ENCODE results near the gene COL18A1.
"Not testable (repeated sequence)": the region's sequence is repeated elsewhere in the genome, so short reads cannot be mapped to it uniquely, and the experiment has no call there.

The COL18A1 gene

DNA sequence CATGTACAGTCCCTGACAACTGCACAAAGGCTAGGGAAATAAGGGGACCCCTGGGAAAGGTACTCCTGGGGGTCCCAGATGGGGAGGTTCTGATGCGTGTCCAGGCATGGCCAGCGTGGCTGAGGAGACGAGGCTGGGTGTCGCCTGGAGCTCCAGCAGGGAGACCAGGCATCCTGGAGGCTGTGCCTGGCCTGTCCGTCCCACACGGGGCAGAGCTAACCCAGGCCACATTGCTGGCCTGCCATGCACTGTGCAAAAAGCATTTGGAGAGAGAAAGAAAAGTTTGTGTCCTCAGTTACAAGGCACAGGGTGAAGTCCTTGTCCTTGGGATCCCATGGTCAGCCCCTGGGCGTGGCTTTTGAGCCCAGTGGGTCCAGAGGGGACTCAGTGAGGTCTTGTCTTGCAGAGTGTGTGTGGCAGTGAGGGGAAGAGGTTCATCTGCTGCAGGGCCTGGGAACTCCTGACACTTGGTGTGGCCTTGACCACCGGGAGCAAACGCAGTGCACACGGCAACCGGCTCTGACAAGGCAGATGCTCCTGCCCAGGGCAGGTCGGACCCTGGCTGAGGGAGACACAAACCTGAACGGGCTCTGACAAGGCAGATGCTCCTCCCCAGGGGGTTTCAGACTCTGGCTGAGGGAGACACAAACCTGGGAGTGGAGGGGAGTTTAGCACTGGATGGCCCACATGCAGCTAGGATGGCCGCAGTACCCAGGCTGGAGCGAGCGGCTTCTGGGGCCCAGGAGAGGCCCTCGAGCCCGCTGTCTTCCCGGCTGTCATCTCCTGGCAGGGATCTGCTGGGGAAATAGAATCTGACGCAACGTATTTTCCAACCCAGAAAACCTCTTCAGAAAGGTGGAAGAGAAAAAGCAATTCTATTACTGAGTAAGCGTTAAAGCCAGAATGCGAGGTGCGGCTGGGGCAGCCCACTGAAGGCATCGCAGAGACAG is 37.3 kb upstream of the COL18A1 start:
- no peak for FAIRE-seq

DNA sequence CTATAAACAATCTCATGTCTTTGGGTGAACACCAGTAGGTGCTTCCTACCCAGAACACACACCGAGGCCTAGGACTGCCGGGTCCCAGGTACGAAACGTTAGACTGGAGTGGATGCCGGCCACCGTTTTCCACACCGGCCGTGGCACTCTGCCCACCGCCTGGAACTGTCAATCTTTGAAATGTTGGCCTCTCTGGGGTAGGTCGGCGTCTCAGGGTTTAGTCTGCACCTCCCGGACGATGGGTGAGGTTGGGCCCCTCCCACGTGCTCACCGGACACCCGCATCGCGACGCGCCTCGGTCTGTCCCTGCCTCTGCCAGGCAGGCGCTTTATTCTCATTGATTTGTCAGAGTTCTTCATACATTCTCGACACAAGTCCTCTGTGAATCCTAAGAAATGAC is 35.9 kb upstream of the COL18A1 start:
- not testable (repeated sequence) for FAIRE-seq

DNA sequence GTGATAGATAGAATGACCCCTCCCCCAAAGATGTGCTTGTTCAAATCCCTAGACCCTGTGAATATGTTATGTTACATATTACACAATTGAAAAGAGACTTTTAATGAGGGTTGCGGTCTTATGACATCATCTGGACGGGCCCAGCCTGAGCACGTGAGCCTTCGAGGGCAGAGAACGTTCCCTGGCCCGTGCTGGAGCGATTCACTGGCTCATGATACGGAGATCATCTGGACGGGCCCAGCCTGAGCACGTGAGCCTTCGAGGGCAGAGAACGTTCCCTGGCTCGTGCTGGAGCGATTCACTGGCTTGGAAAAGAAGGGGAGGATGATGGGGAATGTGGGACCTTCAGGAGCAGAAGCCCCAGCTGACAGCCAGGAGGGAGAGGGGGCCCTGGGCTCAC is 34.4 kb upstream of the COL18A1 start:
- FAIRE-seq: no peak

DNA sequence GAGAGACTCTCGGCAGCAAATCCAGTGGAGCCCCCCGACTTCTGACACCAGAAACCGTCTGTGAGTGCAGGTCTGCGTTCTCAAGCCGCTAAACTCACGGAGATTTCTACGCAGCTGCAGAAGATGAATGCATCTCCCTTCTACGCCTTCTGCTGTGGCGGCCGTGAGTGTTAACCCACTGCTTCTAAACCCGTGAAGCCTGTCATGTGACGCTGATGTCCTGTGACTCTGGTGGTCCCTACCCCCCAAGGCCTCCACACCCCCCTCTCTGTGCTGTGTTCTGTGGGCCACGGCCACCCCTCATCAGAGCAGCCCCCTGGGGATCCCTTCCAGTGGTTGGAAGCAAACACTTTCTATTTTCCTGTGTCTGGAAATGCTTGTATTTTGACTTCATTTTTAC is 33.9 kb upstream of the COL18A1 start:
- FAIRE-seq: no peak

DNA sequence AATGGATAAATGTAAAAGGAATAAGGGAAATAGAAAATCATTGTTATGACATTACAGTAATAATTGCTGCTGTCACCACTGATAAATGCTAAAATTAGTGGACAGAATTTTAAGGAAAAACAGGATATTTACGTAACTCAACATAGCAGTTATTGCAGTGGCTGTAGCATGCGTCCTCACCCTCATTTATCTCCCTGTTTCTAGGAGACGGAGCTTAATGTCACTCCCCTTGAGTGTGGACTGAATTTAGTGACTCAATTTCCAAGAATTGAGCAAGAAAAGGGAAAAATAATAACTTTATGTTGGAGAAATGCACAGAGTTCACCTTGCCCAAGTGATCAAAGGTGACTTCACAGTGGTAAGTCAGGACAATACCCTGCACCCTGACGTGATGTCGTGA is 33.3 kb upstream of the COL18A1 start:
- no peak for FAIRE-seq

DNA sequence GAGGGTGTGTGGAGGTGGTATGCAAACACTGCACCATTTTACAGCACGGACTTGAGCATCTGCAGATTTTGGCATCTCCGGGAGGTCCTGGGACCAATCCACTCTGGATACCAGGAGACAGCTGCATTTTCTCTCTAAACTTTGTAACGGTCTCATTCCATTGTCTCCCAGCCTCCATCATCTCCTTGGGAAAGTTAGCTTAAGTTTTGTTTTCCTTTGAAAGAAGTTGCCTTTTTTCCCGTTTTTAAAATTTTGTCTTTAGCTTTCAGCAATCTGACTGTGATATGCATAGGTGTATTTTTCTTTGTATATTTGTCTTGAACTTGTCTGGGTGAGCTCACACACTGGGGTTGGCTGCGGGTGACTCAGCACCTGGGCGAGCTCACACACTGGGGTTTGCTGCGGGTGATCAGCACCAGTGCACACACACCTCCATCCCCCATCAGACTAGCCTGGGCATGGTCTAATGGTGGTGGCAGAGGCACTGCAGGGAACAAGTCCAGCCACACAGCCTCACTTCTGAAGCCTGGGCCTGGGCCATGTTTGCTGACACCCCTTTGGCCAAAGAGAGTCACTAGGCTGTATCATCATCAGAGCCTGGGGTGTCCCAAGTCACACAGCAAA is 32.1 kb upstream of the COL18A1 start:
- no peak for FAIRE-seq

DNA sequence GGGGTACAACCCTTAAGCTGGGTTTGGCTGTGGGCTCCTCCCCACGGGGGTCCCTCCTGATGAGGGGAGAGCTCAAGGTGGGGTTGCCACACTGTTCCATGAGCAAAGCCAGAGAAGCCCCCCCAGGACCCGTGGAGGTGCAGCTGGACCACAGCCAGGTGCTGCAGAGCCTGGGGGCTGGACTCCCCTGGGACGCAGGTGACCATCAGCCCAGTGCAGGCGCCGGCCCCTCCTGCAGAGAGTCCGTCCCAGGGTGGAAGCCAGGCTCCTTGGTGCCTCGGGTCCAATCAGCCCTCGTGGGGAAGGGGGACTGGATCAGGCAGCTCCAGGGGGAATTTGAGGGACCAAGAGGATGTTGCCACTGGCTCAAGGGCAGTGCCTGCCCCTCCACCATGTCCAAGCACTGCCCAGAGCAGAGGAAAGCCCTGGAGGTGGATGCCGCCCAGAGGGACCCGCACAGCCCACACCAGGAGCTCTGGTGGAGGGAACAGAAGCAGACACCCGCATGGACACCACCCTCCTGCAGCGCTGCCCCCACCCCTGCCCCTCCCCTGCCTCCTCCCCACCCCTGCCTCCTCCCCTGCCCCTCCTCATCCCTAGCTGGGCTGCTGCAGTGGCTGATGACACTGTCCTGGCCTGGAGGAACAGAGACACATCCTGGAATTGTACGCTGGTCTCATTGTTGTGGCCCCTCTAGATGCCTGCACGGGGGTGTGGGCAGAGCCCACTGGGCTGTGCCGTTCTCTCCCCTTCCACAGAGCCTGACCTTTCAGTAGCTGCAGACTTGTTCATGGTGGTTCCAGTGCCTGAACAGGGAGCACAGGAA is 30.8 kb upstream of the COL18A1 start:
- FAIRE-seq: no peak

DNA sequence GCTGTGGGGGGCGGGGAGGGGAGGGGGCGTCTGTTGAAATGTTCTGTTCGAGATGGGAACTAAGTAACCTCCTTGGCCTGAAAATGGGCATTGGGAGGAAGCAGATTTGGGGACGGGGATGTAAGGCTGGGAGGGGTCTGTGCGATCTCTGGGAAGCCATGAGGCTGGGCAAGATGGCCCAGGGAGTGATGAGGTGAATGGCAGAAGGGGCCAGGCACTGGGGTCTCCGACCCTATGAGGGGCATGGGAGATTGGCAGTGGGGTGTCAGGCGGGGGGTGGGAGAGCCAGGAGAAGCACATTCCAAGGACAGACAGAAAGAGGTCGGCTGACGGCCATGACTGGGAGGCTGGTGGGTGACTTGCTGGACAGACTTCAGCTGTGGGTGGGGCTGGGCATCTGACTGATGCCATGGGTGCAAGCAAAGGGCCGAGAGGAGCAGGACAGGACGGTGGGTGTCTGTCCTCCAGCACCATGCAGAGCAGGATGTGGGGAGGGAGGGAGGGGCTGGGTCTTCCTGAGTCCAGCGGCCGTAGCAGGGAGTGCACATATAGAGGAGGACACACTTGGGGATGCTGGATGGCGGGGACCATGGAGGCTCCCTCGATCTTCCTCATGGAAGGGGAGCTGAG is 30.0 kb upstream of the COL18A1 start:
- FAIRE-seq: no peak

DNA sequence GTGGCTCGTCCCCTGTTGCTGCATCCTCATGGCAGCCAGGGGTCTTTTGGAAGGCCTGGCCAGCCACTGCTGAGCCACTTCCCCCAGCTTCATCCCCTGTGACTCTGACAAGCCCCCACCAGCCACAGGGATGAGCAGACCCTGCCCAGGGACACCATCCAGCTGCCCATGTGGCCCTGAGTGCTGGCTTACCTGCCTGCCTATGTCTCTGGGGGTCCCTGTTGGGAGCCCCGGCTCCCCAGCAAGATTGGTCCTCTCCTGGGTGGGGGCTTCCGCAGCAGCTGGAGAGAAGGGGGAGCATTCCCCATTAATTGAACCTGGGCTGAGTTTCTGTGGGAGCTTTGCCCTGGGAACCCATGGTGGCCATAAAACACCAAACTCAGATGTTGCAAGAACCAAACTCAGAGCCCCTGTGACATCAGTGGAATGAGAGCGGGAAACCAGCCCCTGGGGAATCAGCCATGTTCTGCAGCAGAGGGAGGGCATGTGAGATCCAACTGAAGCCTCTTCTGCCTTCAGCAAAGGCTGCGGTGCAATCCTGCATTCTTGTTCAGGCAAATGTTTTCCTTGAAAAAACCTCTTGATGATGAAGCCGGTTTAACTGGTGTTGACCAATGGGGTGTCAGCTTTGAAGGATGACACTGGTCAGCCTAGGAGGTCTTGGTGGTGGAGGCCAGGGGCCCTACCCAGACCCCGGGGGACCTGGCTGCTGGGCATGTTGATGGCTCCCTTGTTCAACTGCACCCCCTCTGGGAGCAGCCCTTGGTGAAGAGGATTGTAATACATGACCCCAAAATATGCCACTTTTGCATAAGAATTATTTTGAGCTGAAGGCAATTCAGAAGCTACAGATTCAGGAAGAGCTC is 28.3 kb upstream of the COL18A1 start:
- FAIRE-seq: no peak

DNA sequence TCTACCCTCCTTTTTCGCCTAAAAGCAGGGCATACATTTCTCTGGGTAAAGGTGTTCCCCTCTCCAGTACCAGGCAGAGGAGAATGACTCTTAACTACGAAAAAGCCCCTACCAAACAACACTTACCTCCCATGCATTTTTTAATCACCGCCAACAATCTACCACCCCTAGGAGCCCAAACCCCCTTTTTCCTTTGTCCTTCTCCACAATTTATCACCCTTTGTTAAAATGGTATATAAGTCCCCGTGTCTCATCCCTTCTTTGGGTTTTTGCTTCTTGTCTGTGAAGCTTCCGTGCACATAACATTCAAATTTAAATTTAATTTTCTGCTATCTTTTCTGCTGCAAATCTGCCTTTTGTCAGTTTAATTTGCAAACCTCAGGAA is 27.6 kb upstream of the COL18A1 start:
- FAIRE-seq: no peak

DNA sequence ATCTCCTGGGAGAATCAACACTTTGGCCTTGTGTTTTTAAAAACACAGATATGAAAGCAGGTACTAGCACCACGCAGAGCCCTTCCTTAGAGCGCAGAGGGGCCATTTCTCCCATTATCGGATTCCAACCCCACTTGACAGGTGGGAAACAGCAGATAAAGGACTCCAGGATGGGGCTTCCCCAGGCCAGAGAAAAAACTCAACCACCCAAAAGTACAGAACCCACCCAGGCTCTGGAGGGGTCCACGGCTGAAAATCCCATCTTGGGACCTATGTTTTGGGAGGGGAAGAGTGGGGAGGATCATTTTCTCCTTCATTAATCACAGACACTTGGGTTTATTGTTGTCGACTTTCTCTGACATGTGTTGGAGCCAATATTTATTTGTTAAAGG is 27.1 kb upstream of the COL18A1 start:
- no peak for FAIRE-seq

DNA sequence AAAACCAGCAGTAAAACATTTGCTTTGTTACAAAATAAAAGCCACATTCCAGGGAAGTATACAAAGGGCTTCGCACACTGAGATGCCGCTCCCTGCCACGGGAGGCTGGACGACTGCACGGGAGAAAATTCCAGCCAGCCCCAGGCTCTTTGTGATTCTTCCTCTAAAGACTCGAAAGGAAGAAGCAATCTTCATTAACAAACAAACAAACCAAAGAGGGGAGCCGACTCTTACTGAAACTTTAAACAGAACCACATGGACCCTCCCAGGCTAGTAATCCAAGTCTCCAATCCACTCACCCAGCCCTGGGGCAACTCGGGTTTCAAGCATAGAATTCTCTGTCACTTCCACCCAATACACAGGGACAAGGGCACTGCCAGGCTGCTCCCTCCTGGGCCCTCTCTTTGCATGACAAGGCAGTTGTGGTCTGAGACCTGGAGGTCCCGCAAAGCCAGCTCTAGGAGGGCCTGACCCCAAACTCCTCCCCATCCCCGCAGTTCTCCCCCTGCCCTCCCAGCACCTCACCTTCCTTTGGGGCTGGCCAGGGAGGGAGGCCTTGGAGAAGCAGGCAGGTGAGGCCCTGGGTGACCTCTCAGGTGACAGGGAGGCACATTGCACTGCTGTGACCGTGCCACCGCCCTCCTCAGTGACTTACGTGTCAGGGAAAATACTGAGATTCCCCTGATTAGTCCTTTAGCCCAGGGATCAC is 26.6 kb upstream of the COL18A1 start:
- no peak for FAIRE-seq

DNA sequence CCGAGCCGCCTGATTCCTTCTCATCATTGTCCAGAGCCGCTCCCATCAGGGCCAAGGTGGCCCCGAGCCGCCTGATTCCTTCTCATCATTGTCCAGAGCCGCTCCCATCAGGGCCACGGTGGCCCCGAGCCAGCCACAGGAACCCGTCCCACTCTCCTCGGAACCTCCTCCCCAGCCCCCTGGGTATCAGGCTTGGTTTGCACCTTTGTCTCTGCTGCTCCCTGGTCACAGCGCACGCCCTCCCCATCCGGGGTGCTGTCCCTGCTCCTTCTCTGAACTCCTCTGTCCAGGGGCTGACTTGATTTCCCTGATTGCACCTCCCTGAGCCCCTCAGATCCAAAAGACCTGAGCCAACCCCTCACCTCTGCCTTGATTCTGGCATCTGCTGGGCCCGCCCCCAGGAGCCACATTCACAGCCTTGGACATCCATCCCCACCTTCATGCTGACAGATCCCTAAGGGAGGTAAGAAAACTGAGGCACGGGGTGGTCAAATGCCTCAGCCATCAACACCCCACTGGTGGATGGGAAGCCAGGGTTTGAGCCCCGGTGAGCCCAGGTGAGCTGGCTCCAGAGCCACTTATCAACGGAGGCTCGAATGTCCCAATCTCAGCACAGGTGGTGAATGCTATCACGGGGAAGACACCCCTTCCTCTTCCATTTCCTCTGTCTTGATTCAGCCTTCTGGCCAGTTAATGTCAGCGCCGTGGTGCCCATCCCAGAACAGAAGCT is 25.6 kb upstream of the COL18A1 start:
- FAIRE-seq: no peak

DNA sequence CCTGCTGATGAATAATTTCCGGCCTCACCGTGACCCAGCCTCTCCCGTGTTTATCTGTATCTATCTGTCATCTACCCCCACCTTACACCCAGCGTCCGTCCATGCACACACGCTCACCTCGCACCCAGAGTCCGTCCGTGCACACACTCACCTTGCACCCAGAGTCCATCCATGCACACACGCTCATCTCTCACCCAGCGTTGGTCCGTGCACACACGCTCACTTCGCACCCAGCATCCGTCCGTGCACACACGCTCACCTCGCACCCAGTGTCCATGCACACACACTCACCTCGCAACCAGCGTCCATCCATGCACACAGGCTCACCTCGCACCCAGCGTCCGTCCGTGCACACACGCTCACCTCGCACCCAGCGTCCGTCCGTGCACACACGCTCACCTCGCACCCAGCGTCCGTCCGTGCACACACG is 25.0 kb upstream of the COL18A1 start:
- FAIRE-seq: no peak

DNA sequence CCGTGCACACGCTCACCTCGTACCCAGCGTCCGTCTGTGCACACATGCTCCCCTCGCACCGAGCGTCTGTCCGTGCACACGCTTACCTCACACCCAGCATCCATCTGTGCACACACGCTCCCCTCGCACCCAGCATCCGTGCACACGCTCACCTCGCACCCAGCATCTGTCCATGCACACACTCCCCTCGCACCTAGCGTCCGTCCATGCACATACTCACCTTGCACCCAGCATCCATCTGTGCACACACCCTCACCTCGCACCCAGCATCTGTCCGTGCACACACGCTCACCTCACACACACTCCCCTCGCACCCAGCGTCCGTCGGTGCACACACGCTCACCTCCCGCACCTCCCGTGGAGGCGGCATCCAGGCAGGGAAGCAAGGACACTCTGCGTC is 24.4 kb upstream of the COL18A1 start:
- FAIRE-seq: no peak

DNA sequence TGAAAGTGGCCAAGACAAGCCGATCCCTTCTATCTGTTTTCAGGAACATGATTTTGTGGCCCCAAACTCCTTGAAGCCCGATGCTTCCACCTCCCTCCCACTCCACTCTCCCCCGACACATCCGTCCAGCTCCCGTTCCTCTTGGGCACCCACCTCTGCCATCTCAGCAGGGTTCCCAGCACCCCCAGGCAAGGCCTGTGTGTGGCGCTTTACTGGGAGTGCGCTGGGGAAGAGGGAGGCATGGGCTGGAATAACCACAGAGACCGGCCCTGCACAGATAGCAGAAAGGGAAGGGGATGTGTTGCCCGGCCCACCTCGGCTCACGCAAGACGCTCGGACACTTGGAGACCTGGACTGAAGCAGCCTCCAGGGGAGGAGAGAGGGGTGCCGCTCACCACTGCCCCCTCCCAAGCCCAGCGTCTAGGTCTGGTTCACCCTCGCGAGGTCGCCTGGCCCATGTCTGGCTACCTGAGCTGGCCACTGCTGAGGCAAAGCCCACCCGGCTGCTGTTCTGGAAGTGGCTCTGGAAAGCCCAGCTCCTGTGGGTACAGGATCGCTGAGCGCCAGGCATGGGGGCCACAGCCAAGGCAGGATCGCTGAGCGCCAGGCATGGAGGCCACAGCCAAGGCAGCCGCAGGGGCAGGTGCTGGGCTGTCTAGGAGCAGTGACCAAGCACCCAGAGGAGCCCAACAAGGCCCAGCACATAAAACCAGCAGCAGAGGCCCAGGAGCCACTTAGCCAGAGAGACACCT is 23.8 kb upstream of the COL18A1 start:
- no peak for FAIRE-seq

DNA sequence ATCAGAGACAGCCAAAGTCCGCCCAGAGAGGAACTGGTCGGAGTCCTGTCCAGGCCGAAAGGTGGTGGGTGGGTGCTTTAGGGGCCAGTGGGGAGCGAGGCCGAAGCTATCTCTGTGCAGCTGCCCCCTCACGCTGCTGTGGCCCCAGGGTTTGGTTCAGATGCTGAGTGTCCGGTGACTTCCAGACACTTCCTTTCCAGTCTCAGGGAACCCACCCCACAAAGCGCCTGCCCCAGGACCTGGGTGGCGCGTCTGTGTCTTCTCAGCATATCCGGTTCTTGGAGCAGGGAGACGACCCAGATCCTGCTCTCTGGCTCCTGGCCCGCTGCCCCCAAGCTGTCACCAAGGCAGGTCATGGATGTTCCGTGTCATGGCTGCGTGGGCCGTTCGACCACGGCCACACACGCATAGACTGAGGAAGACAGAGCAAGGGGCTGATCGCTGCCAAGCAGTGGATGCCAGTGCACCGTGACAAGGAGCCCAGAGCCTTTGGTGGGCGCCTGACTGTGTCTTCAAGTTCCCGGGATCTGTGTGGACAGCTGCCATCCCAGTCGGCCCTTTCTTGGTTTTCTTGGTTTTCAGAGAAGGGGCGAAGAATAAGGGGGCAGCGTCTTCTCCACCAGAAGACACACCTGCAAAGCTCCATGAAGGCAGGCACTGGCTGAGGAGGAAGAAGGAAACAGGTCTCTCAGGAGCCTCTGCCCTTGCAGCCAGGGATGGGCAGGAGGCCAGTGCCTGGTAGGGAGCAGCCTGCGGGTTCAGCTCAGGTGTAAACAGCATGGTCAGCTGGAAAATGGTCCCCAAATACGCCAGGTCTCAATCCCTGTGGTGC is 22.9 kb upstream of the COL18A1 start:
- FAIRE-seq: no peak

DNA sequence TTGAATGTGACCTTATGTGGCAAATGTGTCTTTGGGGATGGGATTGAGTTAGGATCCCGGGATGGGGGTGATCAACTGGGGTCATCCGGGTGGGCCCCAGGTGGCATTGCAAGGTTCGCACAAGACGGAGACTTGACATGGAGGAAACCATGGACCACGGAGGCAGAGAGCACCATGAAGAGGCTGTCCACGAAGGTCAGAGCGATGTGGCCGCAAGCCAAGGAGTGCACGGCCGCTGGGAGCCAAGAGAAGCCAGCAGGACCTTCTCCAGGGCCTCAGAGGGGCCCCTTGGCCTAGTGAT is 22.3 kb upstream of the COL18A1 start:
- FAIRE-seq: no peak

DNA sequence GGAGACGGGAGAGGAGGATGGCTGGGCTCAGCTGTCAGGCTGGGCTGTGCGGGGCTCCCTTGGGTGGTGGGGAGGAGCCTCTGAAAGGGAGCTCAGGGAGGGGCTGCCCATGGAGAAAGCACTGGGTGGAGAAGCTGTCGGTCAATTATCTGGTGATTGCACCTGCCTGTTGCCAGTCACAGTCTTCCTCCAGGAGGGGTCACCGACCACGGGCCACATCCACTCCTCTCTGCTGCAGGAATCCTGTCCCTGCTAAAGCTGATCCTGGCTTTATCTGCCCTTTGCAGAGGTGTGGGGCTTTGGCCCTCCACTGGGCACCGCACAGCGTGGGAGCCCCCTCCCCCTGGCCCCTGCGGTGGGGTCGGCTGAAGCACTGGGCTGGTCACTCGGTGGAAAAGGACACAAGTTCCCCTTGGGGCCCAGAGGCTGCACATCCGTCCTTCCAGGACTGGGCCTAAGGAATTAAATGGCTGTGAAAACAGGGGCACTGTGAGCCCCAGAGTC is 21.8 kb upstream of the COL18A1 start:
- no peak for FAIRE-seq

Data from A204.1 (cell line).